Measurements from ENCODE around the gene PPM1H.

DNA sequence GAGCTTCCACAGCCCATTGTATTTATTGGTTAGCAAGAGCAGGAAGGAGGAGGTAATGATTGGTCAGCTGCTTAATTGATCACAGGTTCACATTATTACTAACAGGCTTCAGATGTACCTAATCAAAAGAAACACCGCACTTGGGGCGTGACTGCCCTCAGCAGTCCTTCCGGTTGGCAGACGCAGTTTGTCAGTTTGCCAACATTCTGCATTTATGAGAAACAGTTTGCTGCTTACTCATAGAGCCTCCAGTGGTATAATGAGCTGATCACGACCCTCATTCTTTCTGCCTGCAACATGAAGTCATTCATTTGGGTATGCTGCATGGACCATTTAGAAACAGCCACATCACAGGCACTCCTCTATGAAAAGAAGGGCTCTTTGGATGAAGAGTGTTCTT, 42.5 kb upstream of the PPM1H start:
- TF ChIP-seq YY1 (tag by site-specific recombination; IDR thresholded peaks at IDR 0.05): no peak
- TF ChIP-seq ZNF19 (tag by site-specific recombination; IDR thresholded peaks at IDR 0.05; ENCODE audit: low read depth): no peak
- TF ChIP-seq ZNF169 (tag by site-specific recombination; IDR thresholded peaks at IDR 0.05): no peak
- TF ChIP-seq, protein P1, sequence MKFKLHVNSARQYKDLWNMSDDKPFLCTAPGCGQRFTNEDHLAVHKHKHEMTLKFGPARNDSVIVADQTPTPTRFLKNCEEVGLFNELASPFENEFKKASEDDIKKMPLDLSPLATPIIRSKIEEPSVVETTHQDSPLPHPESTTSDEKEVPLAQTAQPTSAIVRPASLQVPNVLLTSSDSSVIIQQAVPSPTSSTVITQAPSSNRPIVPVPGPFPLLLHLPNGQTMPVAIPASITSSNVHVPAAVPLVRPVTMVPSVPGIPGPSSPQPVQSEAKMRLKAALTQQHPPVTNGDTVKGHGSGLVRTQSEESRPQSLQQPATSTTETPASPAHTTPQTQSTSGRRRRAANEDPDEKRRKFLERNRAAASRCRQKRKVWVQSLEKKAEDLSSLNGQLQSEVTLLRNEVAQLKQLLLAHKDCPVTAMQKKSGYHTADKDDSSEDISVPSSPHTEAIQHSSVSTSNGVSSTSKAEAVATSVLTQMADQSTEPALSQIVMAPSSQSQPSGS (tag by site-specific recombination; IDR thresholded peaks at IDR 0.05; ENCODE audit: low read depth): no peak
- no peak for TF ChIP-seq KLF1 (tag by site-specific recombination; IDR thresholded peaks at IDR 0.05)
- TF ChIP-seq, protein P2, sequence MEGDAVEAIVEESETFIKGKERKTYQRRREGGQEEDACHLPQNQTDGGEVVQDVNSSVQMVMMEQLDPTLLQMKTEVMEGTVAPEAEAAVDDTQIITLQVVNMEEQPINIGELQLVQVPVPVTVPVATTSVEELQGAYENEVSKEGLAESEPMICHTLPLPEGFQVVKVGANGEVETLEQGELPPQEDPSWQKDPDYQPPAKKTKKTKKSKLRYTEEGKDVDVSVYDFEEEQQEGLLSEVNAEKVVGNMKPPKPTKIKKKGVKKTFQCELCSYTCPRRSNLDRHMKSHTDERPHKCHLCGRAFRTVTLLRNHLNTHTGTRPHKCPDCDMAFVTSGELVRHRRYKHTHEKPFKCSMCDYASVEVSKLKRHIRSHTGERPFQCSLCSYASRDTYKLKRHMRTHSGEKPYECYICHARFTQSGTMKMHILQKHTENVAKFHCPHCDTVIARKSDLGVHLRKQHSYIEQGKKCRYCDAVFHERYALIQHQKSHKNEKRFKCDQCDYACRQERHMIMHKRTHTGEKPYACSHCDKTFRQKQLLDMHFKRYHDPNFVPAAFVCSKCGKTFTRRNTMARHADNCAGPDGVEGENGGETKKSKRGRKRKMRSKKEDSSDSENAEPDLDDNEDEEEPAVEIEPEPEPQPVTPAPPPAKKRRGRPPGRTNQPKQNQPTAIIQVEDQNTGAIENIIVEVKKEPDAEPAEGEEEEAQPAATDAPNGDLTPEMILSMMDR (tag by site-specific recombination; IDR thresholded peaks at IDR 0.05): no peak
- TF ChIP-seq ZNF292 (tag by site-specific recombination; IDR thresholded peaks at IDR 0.05; ENCODE audit: borderline replicate concordance, low read depth): no peak
- TF ChIP-seq, protein P3, sequence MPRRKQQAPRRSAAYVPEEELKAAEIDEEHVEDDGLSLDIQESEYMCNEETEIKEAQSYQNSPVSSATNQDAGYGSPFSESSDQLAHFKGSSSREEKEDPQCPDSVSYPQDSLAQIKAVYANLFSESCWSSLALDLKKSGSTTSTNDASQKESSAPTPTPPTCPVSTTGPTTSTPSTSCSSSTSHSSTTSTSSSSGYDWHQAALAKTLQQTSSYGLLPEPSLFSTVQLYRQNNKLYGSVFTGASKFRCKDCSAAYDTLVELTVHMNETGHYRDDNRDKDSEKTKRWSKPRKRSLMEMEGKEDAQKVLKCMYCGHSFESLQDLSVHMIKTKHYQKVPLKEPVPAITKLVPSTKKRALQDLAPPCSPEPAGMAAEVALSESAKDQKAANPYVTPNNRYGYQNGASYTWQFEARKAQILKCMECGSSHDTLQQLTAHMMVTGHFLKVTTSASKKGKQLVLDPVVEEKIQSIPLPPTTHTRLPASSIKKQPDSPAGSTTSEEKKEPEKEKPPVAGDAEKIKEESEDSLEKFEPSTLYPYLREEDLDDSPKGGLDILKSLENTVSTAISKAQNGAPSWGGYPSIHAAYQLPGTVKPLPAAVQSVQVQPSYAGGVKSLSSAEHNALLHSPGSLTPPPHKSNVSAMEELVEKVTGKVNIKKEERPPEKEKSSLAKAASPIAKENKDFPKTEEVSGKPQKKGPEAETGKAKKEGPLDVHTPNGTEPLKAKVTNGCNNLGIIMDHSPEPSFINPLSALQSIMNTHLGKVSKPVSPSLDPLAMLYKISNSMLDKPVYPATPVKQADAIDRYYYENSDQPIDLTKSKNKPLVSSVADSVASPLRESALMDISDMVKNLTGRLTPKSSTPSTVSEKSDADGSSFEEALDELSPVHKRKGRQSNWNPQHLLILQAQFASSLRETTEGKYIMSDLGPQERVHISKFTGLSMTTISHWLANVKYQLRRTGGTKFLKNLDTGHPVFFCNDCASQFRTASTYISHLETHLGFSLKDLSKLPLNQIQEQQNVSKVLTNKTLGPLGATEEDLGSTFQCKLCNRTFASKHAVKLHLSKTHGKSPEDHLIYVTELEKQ (tag by site-specific recombination; IDR thresholded peaks at IDR 0.05; ENCODE audit: borderline replicate concordance): no peak
- TF ChIP-seq ZNF274 (IDR thresholded peaks at IDR 0.05; ENCODE audit: low read length): no peak
- no peak for TF ChIP-seq ZNF274 (tag by site-specific recombination; IDR thresholded peaks at IDR 0.05; ENCODE audit: borderline replicate concordance)
